Testis (tissue), 2 donors: ENCODE data around the gene GOLGA6L6.
"Not testable (repeated sequence)": the region's sequence is repeated elsewhere in the genome, so short reads cannot be mapped to it uniquely, and the experiment has no call there.

Source experiments
- CTCF ChIP-seq, 3 experiments: fragments of 450-650 bp in 2 of 3; fragments of 200-600 bp in 1 of 3; sonication (generic) in 1 of 3; IDR thresholded peaks; one replicate each; pipeline ENCODE4 v1.5.1; 2016 to 2019; ENCODE audit warnings: antibody characterized with exemption in 3 of 3, mild to moderate bottlenecking in 2 of 3, moderate library complexity in 1 of 3
- POLR2A ChIP-seq: fragments of 450-650 bp; IDR thresholded peaks from one replicate; pipeline ENCODE4 v1.6.1; 2017; ENCODE audit warnings: antibody characterized with exemption, mild to moderate bottlenecking, moderate library complexity

GRCh38 chr15:20502839-20503238 lies 38.8 kb downstream of the GOLGA6L6 start:
- not testable (repeated sequence) for TF ChIP-seq CTCF (IDR thresholded peaks at IDR 0.05); POLR2A
